ENCODE measurements around the gene ARHGAP19.
"Not testable (repeated sequence)": the region's sequence is repeated elsewhere in the genome, so short reads cannot be mapped to it uniquely, and the experiment has no call there.

The ARHGAP19 gene

DNA sequence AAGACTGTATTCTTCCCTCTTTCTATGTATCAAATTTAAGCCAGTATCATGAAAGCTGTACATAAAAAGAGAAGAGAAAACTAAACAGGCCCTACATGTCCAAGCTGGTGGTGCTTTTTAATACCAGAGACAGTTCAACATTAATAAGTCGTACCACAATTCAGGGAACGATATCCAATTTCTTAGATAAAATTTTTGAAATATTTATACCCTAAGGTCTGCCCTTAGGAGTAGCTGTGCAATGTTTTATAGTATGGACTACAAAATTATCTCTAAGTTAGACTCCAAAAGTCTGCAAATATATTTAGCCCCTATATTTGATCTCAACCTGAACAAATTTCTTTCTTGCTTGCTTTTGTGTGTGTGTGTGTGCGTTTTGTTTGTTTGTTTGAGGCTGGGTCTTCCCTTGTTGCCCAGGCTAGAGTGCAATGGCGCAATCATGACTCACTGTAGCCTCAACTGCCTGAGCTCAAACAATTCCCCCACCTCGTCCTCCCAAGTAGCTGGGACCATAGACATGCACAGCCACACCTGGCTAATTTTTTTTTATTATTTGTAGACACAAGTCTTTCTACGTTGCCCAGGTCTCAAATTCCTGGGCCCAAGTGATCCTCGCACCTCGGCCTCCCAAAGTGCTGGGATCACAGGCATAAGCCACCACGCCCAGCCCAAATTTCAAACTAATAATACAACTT, 13.2 kb downstream of the ARHGAP19 start:
- no peak for DNase-seq (ENCODE audit: low read depth)

DNA sequence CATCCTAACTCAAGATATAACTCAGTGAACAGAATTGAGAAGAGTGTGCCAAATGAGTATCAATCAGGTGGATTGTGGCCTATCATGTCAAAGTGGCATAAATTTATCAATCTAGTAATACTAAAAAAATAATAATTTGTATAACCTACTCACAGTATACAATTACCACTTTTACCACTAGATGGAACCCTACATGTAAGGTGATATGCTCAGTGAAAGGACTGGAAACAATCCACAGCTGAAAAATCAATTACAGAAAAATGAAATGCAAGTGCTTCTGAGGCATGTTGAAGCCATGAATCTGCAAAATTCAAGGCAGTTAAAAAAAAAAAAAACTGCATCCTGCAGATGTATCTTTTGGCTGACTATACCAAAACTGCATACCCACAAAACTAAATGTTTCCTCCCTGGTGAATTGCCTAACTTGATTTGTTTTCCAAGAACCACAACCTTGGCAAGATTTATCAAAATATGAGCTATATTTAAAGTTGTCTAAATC, 13.9 kb downstream of the ARHGAP19 start:
- DNase-seq (ENCODE audit: low read depth): no peak

DNA sequence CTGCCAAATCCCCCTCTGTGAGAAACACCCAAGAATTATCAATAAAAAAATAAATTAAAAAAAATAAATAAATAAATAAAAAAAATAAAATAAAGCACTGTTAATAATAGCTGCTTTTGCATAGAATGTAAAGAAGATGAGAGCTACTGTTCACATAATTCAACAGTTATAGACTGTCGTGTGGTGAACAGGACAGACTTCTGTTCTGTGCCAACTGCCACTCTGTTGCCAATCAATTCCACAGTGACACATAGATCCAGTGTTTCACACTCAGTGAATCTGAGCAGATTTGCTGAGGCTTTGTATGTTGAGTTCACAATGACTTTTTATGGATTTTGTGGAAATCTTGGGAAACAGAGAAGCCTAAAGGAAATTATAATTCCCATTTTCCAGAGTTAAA, 14.9 kb downstream of the ARHGAP19 start:
- DNase-seq (ENCODE audit: low read depth): no peak

DNA sequence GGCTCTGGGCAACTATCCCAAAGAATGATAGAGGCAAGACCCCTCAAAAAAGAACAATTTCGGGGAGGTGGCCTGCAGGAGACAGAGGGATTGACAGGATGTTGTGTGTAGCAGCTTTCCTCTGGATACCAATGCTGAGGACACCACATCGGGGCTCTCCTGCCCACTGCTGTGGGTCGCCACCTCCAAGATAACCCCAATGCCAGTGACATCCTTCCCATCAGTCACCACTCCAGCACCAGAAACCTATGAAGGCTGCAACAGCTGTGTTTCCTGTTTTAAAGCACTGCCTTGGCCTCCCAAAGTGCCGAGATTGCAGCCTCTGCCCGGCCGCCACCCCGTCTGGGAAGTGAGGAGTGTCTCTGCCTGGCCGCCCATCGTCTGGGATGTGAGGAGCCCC, 17.6 kb downstream of the ARHGAP19 start:
- no peak for DNase-seq (ENCODE audit: low read depth)

DNA sequence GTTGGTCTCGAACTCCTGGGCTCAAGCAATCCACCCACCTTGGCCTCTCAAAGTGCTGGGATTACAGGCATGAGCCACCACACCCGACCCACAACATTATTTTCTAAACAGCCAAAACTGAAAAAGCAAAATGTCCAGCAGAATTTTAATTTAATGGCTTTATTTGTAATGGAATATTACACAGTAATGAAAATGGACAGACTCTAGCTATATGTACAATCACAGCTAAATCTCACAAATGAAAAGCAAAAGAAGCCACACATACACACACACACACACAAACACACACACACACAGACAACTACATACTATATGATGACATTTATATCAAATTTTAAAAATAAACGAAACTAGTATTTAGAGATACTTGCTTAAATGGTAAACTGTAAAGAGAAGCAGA, 18.7 kb downstream of the ARHGAP19 start:
- DNase-seq (ENCODE audit: low read depth): no peak

DNA sequence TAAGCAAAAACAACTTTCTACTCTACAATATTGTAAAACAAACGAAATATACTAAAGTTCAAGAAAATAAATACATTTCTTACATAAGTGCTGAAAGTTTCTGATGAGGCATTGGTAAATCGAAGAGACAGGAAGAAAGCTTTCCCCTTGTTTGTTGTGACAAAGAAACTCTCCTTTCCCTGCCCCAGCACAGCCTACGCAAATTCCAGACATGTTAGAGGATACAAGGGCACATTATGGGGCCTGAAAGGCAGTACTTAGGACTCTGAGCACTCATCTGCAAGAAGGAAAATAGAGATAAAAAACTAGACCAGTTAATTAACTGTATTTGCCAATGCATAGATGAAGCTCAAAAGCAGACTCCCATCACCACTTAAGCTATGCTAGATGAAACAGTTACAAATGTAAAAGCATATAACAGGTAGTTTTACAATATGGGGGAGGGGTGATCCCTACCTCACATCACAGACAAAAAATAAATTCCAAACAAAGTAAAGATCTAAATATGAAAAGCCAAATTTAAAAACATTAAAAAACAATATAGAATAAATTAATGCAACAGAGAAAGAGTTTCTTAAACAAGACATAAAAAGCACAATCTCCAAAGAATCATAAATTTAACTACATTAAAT, 21.8 kb downstream of the ARHGAP19 start:
- DNase-seq (ENCODE audit: low read depth): no peak

DNA sequence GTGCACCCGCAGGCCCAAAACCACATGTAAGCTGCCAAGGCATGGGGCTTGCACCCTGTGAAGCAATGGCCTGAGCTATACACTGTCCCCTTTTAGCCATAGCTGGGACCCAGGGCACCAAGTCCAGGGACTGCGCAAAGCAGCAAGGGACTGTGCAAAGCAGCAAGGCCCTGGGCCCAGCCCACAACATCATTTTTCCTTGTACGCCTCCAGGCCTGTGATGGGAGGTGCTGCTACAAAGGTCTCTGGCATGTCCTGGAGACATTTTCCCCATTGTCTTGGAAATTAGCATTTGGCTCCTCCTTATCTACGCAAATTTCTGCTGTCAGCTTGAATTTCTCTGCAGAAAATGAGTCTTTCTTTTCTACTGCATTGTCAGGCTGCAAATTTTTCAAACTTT, 24.8 kb downstream of the ARHGAP19 start:
- no peak for DNase-seq (ENCODE audit: low read depth)

DNA sequence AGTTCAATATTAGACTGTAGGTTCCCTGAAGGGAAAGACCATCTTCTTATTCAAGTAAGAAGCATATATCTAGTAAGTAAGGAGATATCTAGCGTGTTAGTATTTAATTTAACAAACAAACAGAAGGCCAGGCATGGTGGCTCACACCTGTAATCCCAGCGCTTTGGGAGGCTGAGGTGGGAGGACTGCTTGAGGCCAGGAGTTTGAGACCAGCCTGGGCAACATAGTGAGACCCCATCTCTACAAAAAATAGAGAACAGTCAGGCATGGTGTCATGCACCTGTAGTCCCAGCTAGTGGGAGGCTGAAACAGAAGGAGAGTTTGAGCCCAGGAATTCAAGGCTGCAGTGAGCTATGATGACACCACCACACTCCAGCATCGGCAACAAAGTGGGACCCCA, 27.3 kb downstream of the ARHGAP19 start:
- not testable (repeated sequence) for DNase-seq (ENCODE audit: low read depth)

DNA sequence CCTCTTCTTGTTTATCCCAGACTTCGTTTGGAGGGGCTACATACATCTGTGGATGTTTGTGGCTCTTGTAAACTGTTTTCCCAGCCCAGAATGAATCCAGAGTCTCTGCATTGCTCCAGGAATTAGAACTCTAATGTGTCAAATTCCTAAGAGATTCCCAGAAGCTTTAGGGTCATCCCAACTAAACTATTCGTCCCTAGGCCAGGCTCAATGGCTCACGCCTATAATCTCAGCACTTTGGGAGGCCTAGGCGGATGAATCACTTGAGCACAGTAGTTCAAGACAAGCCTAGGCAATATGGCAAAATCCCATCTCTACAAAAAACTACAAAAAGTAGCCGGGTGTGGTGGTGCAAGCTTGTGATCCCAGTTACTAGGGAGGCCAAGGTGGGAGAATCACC, 28.5 kb downstream of the ARHGAP19 start:
- DNase-seq (ENCODE audit: low read depth): no peak

DNA sequence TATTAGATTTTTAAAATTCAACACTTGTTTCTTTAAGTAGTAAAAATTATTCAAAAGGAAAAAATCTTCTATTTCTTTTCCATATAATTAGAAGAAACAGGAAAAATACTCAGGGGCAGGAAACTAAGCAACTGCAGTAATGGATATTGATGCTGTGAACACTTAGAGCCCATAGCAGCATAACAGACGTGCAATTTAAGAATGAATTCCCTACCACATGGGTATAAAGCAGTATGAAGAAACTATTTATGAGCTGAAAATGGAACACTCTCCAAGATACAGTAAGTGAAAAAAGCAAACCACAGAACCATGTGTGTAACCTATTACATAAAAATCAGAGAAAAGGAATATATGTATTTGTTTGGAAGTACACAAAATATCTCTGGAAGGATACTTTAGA, 30.8 kb downstream of the ARHGAP19 start:
- no peak for DNase-seq (ENCODE audit: low read depth)

DNA sequence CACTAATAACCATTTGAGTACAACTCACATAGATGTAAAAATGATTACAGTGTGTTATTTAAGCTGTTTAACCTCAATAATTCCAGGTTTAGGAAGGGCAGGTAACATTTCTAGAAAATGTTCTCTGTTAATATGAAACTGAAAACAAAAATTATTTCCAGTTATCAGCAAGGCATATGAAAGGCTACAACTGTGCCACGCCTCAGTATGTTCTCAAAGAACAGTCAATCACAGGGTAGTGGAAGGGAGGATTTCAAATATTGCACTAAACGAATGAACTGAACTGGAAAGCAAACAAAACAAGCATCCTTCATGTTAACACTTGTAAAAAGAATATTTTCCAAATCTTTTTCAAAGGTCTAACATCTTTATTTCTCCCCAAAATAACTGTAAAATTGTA, 31.3 kb downstream of the ARHGAP19 start:
- DNase-seq (ENCODE audit: low read depth): no peak

DNA sequence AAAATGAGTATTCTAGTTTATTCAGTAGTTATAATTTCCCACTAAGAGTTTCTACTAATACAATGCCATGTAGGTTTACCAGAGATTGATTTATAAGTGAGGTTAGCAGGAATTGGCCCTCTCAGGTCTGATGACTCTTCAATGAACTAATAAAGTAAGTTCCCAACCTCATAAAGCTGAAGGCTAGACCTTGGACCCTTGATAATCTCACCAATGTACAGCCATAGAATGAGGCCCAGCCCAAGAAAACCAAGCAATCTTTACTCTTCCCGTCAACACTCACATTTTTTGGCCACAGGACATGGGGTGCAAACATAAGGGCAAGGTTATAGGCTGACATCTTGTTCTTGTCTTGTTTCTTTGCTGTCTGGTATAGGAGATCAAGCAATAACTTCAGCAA, 33.3 kb downstream of the ARHGAP19 start:
- no peak for DNase-seq (ENCODE audit: low read depth)

DNA sequence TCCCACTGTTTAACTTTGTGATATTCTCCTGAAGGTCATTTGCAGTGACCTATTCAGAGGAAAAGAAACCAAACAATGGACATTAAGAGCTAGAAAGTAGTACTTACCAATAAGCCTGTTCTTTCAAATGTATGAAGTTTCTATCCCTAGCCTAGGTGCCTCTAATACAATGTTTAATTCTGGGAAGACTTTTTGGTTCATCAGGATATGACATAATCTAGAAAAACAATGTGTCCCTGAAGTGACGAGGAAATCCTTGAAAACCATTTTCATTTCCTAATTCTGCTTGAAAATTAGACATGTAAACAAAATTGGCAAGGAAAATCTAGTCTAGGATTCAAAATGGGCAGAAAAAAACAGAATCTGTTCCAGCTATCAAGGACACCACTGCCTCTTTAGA, 36.1 kb downstream of the ARHGAP19 start:
- DNase-seq (ENCODE audit: low read depth): no peak

DNA sequence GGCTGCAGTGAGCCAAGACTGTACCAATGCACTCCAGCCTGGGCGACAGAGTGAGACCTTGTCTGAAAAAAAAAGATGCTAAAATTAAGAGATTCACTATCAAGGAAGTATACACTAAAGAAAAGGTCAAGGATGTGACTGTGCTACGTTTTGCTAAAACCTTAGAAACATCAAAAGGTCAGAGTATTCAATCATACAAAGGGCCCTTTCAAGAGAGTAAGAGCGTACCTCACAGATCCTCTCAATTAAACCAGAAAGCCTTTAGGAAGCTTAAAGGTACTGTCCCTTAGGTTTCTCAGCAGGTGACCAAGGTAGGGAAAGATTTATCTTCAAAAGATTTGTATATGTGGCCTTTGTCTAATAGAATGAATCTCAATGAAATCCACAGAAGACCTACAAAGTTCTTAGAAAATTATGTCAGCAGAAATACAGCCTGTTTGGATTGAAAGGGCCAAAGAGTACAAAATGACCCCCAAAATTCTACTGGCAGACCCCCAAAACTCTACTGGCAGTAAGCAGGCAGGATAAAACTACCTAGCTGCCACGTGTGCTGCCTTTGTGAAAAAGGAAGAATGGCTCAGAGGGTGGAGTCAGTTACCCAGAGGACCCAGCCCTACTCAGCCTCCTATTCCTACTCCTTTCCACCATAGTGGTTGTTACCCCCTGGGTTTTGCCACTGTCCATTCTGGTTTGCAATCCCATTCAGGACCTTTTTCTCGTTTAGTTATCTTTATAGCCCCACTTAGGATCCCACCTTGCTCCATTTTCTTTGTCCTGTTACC, 36.7 kb downstream of the ARHGAP19 start:
- no peak for DNase-seq (ENCODE audit: low read depth)

DNA sequence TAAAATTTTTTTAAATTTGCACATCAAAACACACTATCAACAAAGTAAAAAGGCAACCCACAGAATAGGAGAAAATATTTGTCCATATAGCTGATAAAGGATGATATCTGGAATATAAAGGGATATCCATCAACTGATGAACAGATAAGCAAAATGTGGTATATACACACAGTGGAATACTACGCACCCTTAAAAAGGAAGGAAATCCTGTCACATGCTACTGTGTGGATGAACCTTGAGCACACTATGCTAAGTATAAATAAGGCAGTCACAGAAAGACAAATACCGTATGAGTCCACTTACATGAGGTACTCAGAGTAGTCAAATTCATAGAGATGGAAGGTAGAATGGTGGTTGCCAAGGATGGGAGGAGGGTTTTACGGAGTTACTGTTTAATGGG, 37.7 kb downstream of the ARHGAP19 start:
- no peak for DNase-seq (ENCODE audit: low read depth)

DNA sequence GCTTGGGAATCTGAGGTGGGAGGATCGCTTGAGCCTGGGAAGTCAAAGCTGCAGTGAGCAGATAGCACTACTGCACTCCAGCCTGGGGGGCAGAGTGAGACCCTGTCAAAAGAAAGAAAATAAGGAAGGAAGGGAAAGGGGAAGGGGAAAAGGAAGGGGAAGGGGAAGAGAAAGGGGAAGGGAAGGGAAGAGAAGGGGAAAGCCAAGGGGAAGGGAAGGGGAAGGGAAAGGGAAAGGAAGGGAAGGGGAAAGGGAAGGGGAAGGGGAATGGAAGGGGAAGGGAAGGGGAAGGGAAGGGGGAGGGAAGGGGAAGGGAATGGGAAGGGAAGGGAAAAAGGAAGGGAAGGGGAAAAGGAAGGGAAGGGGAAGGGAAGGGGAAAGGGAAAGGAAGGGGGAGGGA, 41.5 kb downstream of the ARHGAP19 start:
- DNase-seq (ENCODE audit: low read depth): no peak

DNA sequence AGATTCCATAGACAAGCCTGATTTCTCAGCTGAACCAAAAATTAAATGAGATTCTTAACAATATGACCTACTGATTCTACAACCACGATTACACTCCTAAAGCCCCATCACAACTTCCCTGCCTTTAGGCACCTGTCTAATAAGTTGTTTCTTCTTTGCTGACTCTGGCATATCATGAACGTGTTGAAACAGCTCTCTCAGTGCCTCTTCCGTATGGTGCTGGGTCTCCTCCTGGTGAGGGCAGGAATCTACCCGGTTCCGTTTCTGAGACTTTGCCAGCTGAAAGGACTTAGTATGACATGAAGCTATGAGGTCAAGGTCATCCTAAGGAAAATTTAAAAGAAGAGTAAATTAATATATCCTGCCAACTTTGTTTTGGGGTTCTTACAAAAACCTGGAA, 48.6 kb downstream of the ARHGAP19 start:
- no peak for DNase-seq (ENCODE audit: low read depth)

DNA sequence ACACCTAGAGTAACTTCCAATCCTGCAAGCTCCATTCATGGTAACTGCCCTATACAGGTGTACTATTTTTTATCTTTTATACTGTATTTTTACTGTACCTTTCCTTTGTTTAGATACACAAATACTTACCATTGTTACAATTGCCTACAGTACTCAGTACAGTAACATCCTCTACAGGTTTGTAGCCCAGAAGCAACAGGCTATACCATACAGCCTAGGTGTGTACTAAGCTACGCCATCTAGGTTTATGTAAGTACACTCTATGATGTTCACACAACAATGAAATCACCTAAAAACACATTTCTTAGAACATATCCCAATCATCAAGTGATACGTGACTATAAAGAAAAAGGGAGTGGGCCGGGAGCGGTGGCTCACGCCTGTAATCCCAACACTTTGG, 53.6 kb downstream of the ARHGAP19 start:
- no peak for DNase-seq (ENCODE audit: low read depth)

DNA sequence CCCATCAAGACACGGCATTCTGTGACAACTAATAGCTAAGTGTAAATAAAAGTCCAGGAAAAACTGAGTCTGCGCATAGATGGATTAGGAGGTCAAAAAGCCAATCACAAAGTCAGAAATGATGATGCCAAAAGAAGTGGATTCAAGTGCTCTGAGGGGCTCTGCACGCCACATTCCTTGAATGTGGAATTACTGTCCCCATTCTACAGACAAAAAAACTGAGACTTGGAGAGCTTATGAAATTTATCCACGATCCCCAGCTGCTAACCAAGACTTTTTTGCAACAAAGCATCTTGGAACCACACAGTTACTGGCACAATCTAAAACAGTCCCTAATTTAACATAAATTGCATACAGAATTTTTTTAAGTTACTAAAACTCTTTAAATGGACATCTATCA, 57.1 kb downstream of the ARHGAP19 start:
- no peak for DNase-seq (ENCODE audit: low read depth)

DNA sequence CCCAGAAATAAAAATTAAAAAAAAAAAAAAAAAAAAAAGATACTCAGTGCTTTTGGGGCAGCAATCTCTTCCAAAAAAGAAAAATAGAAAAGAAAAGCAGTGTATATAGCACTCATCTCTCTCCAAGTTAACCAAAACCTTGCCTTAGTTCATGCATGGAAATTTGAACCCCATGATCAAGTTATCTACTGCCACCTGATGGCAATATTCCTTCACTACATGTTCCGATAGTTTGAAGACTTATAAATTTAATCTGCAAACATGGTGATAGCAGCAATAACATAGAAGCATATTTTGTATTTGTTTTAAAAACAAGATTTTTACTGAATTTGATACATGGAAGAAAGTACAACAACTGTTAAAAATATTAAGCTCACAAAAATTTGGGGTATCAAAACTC, 58.0 kb downstream of the ARHGAP19 start:
- no peak for DNase-seq (ENCODE audit: low read depth)

DNA sequence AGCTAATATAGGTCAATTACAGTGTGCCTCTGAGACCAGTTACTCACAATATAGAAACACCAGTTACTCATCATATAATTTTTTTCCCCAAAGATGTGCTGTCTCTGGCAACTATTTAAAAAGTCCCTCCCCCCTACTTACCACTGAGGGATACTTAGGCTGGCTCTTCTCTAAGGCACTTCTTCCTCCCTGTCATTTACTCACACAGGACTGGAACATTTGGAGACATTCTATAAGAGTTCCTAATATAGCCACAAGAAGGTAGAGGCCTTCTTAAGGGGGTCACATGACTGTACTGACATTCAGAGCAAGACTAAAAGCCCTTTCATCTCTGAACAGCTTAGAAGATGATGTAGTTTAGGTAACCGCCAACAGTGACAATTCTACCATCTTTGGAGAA, 62.3 kb downstream of the ARHGAP19 start:
- DNase-seq (ENCODE audit: low read depth): no peak

DNA sequence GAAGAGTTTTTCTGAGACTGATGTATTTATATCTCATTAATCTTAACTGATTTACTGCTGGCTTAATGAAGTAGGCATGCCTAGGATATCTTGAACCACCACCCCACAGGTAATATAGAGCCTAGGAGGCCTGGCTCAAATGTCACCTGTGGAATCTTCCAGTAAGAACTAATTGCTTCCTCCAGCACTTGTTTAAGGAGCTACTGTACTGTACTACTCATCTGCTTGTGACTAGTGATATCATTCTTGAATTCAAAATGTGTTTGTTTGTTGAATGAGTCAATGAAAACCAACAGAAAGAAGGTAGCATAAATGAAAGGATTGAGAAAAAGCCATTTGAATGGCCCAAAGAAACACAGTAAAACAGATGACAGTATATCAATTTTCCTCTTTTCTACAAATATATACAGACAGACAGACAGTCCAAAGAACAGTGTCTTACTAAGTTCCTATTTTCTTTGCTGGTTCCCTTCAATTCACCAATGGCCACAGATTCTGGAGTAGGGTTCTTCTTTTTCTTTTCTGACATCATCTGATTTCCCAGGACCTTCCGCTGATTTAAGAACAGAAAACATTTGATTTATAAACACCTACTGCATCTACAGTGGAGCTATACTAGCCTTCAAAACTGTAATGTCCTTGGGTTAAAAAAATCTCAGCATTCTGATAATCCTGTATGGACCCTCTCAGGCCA, 63.0 kb downstream of the ARHGAP19 start:
- DNase-seq (ENCODE audit: low read depth): no peak

DNA sequence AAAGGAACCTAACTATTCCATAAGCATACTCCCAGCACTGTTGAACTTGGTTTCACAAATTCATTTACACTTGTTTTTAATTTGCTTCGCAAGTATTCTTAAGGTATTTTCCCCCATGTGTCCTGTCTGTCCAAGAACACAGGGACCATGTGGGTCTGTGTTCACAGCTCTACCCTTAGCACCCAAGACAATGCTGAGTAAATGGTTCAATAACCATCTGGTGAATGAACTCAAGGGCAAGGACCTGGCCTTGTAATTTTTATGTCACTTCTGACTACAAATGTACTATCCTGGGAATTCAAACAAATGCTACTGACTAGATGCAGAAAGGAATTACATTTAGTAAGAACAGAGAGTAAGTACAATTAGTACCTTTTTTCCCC, 63.7 kb downstream of the ARHGAP19 start:
- DNase-seq (ENCODE audit: low read depth): no peak

Data from stimulated activated CD8-positive, alpha-beta memory T cell treated with anti-CD3 and anti-CD28 coated beads, Interleukin-12 subunit alpha, Interleukin-12 subunit beta, amount 100 ng/mL, for 1 hour (primary cell).